ENCODE data around the gene AKR1C3. TPM values are rescaled to one million over a fixed set of nuclear protein-coding genes. Genes with fewer than 3 reads are reported as not detected.

AKR1C3 gene
- total RNA-seq, 1 donor from 2014 or later, result 45.4 TPM

DNA sequence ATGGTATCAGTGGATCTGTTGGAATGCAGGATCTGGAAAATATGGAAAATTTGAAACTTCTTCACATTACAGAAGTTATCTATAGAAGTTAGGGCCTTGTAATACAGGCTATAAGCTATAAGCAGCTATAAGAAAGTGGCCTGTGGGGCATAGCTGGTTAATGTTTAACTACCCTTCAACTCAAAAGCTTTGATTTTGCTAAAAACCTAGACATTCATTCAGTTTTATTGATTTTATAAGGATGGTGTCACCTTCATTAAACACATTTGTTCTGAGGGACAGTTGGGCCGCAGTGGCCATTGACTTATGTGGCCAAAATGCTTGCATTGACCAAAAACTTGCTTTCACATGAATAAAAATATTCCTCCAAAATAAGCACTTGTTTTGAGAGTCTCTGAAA lies 13.1 kb upstream of the AKR1C3 start:
- H3K4me1 ChIP-seq, result peaks cover 8% of the 10 kb centered on the region
- TF ChIP-seq, protein P1, sequence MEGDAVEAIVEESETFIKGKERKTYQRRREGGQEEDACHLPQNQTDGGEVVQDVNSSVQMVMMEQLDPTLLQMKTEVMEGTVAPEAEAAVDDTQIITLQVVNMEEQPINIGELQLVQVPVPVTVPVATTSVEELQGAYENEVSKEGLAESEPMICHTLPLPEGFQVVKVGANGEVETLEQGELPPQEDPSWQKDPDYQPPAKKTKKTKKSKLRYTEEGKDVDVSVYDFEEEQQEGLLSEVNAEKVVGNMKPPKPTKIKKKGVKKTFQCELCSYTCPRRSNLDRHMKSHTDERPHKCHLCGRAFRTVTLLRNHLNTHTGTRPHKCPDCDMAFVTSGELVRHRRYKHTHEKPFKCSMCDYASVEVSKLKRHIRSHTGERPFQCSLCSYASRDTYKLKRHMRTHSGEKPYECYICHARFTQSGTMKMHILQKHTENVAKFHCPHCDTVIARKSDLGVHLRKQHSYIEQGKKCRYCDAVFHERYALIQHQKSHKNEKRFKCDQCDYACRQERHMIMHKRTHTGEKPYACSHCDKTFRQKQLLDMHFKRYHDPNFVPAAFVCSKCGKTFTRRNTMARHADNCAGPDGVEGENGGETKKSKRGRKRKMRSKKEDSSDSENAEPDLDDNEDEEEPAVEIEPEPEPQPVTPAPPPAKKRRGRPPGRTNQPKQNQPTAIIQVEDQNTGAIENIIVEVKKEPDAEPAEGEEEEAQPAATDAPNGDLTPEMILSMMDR (IDR thresholded peaks at IDR 0.05), result no peak
- TF ChIP-seq POLR2AphosphoS5 (IDR thresholded peaks at IDR 0.05; ENCODE audit: insufficient read depth in 1 of 2, low read depth in 1 of 2) (no peak), POLR2A (IDR thresholded peaks at IDR 0.05) (no peak)

DNA sequence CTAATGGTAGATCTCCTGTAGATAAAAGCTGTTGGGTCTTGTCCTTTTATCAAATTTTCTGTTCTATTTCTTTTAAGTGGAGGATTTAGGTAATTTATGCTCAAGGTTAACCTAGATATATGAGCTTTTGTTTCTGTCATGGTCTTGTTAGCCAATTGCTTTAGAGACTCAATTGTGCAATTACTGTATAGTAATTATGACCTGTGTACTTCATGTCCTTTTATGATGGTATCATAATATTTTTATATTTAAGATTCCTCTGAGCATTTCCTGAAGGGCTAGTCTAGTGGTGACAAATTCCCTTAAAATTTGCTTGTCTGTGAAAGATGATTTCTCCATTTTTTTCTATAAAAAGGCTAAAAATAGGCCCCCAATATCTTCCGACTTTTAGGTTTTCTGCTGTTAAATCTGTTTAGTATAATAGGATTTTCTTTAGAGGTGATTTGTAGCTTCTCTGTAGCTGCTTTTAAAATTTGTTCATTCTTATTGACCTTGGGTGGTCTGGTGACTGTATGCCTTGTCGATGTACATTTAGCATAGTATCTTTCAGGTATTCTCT lies 5.4 kb upstream of the AKR1C3 start:
- no peak for DNase-seq (ENCODE audit: extremely low spot score in 2 of 2)
- H3K9me3 ChIP-seq, result peaks cover 5% of the 10 kb centered on the region
- no peaks in the 10 kb centered on the region for H3K27me3 ChIP-seq
- TF ChIP-seq, protein P1 (IDR thresholded peaks at IDR 0.05), result no peak
- H3K4me1 ChIP-seq, result no peaks in the 10 kb centered on the region
- intact Hi-C loops (cut with DNase I), result no loop called here
- no peaks in the 10 kb centered on the region for H3K36me3 ChIP-seq
- no peak overlapping the region for H3K27ac ChIP-seq
- no peak overlapping the region for H3K4me3 ChIP-seq

More for the DNA sequence above, 13.1 kb upstream of the AKR1C3 start:
- Histone ChIP-seq H3K27me3 (no peaks in the 10 kb centered on the region), H3K27ac (no peak overlapping the region), H3K9me3 (no peaks in the 10 kb centered on the region), H3K4me3 (no peak overlapping the region), H3K36me3 (no peaks in the 10 kb centered on the region)
- intact Hi-C loops (cut with DNase I), result no loop called here
- DNase-seq (ENCODE audit: extremely low spot score in 2 of 2), result no peak

DNA sequence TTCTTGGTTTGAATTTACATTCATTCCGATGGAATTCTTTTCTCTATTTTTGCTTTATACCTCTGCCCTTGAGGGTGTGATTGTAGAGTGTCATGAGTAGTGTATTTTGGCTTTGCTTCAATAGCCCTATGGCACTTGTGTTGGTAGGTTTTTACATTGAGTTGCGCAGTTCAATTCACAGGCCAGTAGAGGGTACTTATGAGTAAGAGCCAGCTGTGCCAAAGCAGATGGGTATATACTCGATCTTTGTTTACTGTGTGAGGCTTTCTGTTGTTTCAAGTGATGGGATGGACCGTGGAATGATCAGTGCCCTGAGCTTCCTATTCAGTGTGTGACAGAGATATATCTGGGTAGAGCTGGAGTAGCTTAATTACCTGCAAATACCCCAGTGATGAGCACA lies 4.3 kb upstream of the AKR1C3 start:
- Histone ChIP-seq H3K4me1 (no peaks in the 10 kb centered on the region), H3K36me3 (no peaks in the 10 kb centered on the region), H3K4me3 (no peak overlapping the region), H3K27me3 (no peaks in the 10 kb centered on the region), H3K27ac (no peak overlapping the region), H3K9me3 (peaks cover 5% of the 10 kb centered on the region)
- DNase-seq (ENCODE audit: extremely low spot score in 2 of 2), result no peak
- intact Hi-C loops (cut with DNase I), result loop anchor here (10.0 kb wide), 1 partner anchor 245 kb away; no protein-coding TSS in a partner anchor
- TF ChIP-seq, protein P1 (IDR thresholded peaks at IDR 0.05), result no peak
- no peak for TF ChIP-seq POLR2AphosphoS5 (IDR thresholded peaks at IDR 0.05; ENCODE audit: insufficient read depth in 1 of 2, low read depth in 1 of 2)
- TF ChIP-seq POLR2A (IDR thresholded peaks at IDR 0.05), result no peak

DNA sequence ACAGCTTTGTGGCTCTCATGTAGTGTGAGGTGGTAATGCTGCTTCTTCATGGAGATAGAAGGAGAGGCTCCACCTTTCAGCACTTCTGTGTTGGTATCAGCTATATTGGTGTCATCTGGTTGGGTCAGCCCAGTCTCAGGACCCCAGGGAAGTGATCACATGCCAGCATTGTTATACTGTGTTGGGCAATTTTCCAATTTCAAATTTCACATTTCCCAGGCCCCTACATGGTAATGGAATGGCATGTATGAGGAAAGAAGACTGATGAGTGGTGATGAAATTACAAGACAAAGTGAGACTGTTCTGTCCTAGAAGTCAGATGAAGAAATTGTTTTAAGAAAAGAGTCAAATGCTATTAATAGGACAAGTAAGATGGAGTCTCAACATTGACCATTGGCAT lies 3.7 kb upstream of the AKR1C3 start:
- Histone ChIP-seq H3K36me3 (no peaks in the 10 kb centered on the region), H3K4me3 (no peak overlapping the region), H3K4me1 (no peaks in the 10 kb centered on the region), H3K27ac (no peak overlapping the region), H3K9me3 (peaks cover 5% of the 10 kb centered on the region), H3K27me3 (no peaks in the 10 kb centered on the region)
- intact Hi-C loops (cut with DNase I), result loop anchor here (10.0 kb wide), 1 partner anchor 246 kb away; no protein-coding TSS in a partner anchor
- no peak for DNase-seq (ENCODE audit: extremely low spot score in 2 of 2)
- TF ChIP-seq POLR2A (IDR thresholded peaks at IDR 0.05), result no peak
- TF ChIP-seq, protein P1 (IDR thresholded peaks at IDR 0.05), result no peak
- no peak for TF ChIP-seq POLR2AphosphoS5 (IDR thresholded peaks at IDR 0.05; ENCODE audit: insufficient read depth in 1 of 2, low read depth in 1 of 2)

DNA sequence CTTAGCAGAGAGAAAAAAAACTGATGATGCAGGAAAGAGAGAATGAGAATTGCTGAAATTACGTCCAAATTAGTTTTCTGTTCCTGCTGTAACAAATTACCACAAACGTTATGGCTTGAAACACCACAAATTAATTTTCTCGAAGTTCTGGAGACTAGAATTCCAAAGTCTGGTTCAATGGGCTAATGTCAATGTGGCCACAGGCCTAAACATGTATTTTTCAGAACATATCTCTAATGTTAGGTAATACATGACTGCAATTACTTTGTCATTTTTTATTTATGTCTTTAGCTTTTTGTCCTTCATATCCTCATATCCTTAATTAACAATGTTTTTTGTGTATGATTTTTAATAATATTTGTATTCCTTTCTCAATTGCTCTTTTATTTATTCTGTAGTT lies 3.0 kb upstream of the AKR1C3 start:
- Histone ChIP-seq H3K9me3 (peaks cover 5% of the 10 kb centered on the region), H3K36me3 (no peaks in the 10 kb centered on the region), H3K4me3 (no peak overlapping the region), H3K27ac (no peak overlapping the region), H3K27me3 (no peaks in the 10 kb centered on the region), H3K4me1 (no peaks in the 10 kb centered on the region)
- no peak for TF ChIP-seq POLR2A (IDR thresholded peaks at IDR 0.05)
- TF ChIP-seq, protein P1 (IDR thresholded peaks at IDR 0.05), result no peak
- TF ChIP-seq POLR2AphosphoS5 (IDR thresholded peaks at IDR 0.05; ENCODE audit: insufficient read depth in 1 of 2, low read depth in 1 of 2), result no peak
- intact Hi-C loops (cut with DNase I), result loop anchor here (10.0 kb wide), 1 partner anchor 246 kb away; no protein-coding TSS in a partner anchor
- DNase-seq (ENCODE audit: extremely low spot score in 2 of 2), result no peak
